Smooth muscle cell (in vitro differentiated cells): ENCODE results near the gene NTM. TPM values are rescaled to one million over a fixed set of nuclear protein-coding genes. Genes with fewer than 3 reads are reported as not detected.

Experiments used
- DNase-seq: peaks from one replicate; lab custom pipeline; 2025; ENCODE audit not compliant: unreplicated experiment; lab: John Stamatoyannopoulos, UW
- H2AFZ ChIP-seq: fragments of 200-600 bp; sonication (generic); 2 replicates; pipeline ENCODE4 v1.6.0; 2016; ENCODE audit warnings: antibody characterized with exemption, low read depth, mild to moderate bottlenecking
- H3F3A ChIP-seq: fragments of 200-600 bp; sonication (generic); 2 replicates; pipeline ENCODE4 v1.6.0; 2017; ENCODE audit warnings: antibody characterized with exemption, low read depth
- H3K27ac ChIP-seq: fragments of 200-600 bp; sonication (generic); 2 replicates; pipeline ENCODE4 v1.5.1; 2016; ENCODE audit warnings: low read depth, mild to moderate bottlenecking
- H3K27me3 ChIP-seq: fragments of 200-600 bp; sonication (generic); 2 replicates; pipeline ENCODE4 v1.6.1; 2016; ENCODE audit warnings: low read depth, mild to moderate bottlenecking
- H3K36me3 ChIP-seq: fragments of 200-600 bp; sonication (generic); 2 replicates; pipeline ENCODE4 v1.5.1; 2016; ENCODE audit warnings: low read depth
- H3K4me1 ChIP-seq: fragments of 200-600 bp; sonication (generic); 2 replicates; pipeline ENCODE4 v1.5.1; 2016; ENCODE audit warnings: low read depth
- H3K4me2 ChIP-seq: fragments of 200-600 bp; sonication (generic); 2 replicates; pipeline ENCODE4 v1.6.0; 2016; ENCODE audit warnings: mild to moderate bottlenecking
- H3K4me3 ChIP-seq: fragments of 200-600 bp; sonication (generic); 2 replicates; pipeline ENCODE4 v1.5.1; 2016; ENCODE audit warnings: mild to moderate bottlenecking
- H3K79me2 ChIP-seq: fragments of 200-600 bp; sonication (generic); 2 replicates; pipeline ENCODE4 v1.6.0; 2016; ENCODE audit warnings: low read depth, mild to moderate bottlenecking
- H3K9ac ChIP-seq: fragments of 200-600 bp; sonication (generic); 2 replicates; pipeline ENCODE4 v1.6.0; 2016; ENCODE audit warnings: low read depth
- H3K9me3 ChIP-seq: fragments of 200-600 bp; sonication (generic); replicated peaks from 2 replicates; pipeline ENCODE4 v1.5.1; 2016; ENCODE audit warnings: low read depth
- H4K20me1 ChIP-seq: fragments of 200-600 bp; sonication (generic); 2 replicates; pipeline ENCODE4 v1.6.0; 2016; ENCODE audit warnings: low read depth
- WGBS: methylation state at CpG from one replicate; pipeline ENCODE4 v1.1.7; 2016; ENCODE audit warnings: low lambda C conversion rate; 5-methylcytosine and 5-hydroxymethylcytosine counted together
- polyA plus RNA-seq: library from polyadenylated mRNA; unstranded; fragments of >200 nt; fragmentation: Nextera tagmentation; extraction: Ambion mirVana; gene quantifications from 2 replicates; pipeline ENCODE4 v1.2.1, GENCODE V29; 2016
- total RNA-seq: library from RNA; depleted of rRNA; stranded (reverse); fragments of >200 nt; gene quantifications from 2 replicates; pipeline ENCODE4 v1.2.3, GENCODE V29; 2014
- TF ChIP-seq, protein P1 (sequence below): fragments of 200-600 bp; sonication (generic); IDR thresholded peaks from 2 replicates; pipeline ENCODE4 v1.5.1; 2017; ENCODE audit warnings: borderline replicate concordance, mild to moderate bottlenecking, antibody characterized with exemption; ENCODE audit not compliant: insufficient read depth, poor library complexity, severe bottlenecking

The NTM gene
- total and polyA plus RNA-seq, 2 experiments from 2014 or later = 68.9 to 123 TPM

GRCh38 chr11:131533149-131533548 lies 162.7 kb downstream of the NTM start:
- peaks cover 84% of the 10 kb centered on the region for H3K27me3 ChIP-seq
- H3K27ac ChIP-seq = no peak overlapping the region
- H3F3A ChIP-seq = no peaks in the 10 kb centered on the region

GRCh38 chr11:131533998-131534397 lies 163.6 kb downstream of the NTM start:
- Histone ChIP-seq H3F3A (no peaks in the 10 kb centered on the region), H3K79me2 (no peaks in the 10 kb centered on the region), H3K4me2 (no peak overlapping the region), H4K20me1 (no peaks in the 10 kb centered on the region), H2AFZ (no peak overlapping the region), H3K27me3 (peaks cover 80% of the 10 kb centered on the region), H3K27ac (no peak overlapping the region), H3K4me1 (peaks cover 12% of the 10 kb centered on the region), H3K9me3 (no peaks in the 10 kb centered on the region), H3K4me3 (no peak overlapping the region), H3K36me3 (no peaks in the 10 kb centered on the region), H3K9ac (no peak overlapping the region)
- 85% methylated on average over 6 of the region's 6 CpGs for WGBS
- TF ChIP-seq, protein P1, sequence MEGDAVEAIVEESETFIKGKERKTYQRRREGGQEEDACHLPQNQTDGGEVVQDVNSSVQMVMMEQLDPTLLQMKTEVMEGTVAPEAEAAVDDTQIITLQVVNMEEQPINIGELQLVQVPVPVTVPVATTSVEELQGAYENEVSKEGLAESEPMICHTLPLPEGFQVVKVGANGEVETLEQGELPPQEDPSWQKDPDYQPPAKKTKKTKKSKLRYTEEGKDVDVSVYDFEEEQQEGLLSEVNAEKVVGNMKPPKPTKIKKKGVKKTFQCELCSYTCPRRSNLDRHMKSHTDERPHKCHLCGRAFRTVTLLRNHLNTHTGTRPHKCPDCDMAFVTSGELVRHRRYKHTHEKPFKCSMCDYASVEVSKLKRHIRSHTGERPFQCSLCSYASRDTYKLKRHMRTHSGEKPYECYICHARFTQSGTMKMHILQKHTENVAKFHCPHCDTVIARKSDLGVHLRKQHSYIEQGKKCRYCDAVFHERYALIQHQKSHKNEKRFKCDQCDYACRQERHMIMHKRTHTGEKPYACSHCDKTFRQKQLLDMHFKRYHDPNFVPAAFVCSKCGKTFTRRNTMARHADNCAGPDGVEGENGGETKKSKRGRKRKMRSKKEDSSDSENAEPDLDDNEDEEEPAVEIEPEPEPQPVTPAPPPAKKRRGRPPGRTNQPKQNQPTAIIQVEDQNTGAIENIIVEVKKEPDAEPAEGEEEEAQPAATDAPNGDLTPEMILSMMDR = no peak
- DNase-seq = no peak

More at GRCh38 chr11:131533149-131533548, 162.7 kb downstream of the NTM start:
- WGBS = 51% methylated on average over 8 of the region's 8 CpGs
- Histone ChIP-seq H3K4me2 (no peak overlapping the region), H3K9ac (no peak overlapping the region), H3K4me1 (peaks cover 12% of the 10 kb centered on the region), H4K20me1 (no peaks in the 10 kb centered on the region), H2AFZ (no peak overlapping the region), H3K9me3 (no peaks in the 10 kb centered on the region), H3K36me3 (no peaks in the 10 kb centered on the region), H3K79me2 (no peaks in the 10 kb centered on the region), H3K4me3 (no peak overlapping the region)
- TF ChIP-seq, protein P1 = no peak
- no peak for DNase-seq

- H3K79me2 ChIP-seq = no peaks in the 10 kb centered on the region
- TF ChIP-seq, protein P1 = no peak
- no peaks in the 10 kb centered on the region for H3F3A ChIP-seq
- peaks cover 12% of the 10 kb centered on the region for H3K4me1 ChIP-seq
- H3K9me3 ChIP-seq = no peaks in the 10 kb centered on the region
- no peak overlapping the region for H3K27ac ChIP-seq
- WGBS = 88% methylated on average over 5 of the region's 5 CpGs
- no peak overlapping the region for H3K4me3 ChIP-seq
- H3K4me2 ChIP-seq = no peak overlapping the region
- H3K9ac ChIP-seq = no peak overlapping the region
- H3K36me3 ChIP-seq = no peaks in the 10 kb centered on the region
- no peak overlapping the region for H2AFZ ChIP-seq
- peaks cover 74% of the 10 kb centered on the region for H3K27me3 ChIP-seq
- no peak for DNase-seq
- no peaks in the 10 kb centered on the region for H4K20me1 ChIP-seq
Observed at GRCh38 chr11:131534611-131535010, 164.2 kb downstream of the NTM start.

GRCh38 chr11:131536159-131536558 lies 165.7 kb downstream of the NTM start:
- Histone ChIP-seq H3K9ac (no peak overlapping the region), H3K27ac (no peak overlapping the region), H3K27me3 (peaks cover 59% of the 10 kb centered on the region), H3K4me2 (no peak overlapping the region), H3F3A (no peaks in the 10 kb centered on the region), H3K9me3 (no peaks in the 10 kb centered on the region), H2AFZ (no peak overlapping the region), H3K36me3 (no peaks in the 10 kb centered on the region), H3K4me1 (peaks cover 9% of the 10 kb centered on the region), H4K20me1 (no peaks in the 10 kb centered on the region), H3K79me2 (no peaks in the 10 kb centered on the region), H3K4me3 (no peak overlapping the region)
- DNase-seq = no peak
- WGBS = 100% methylated on average over 2 of the region's 2 CpGs
- TF ChIP-seq, protein P1 = no peak
